AG04450 (cell line): Measurements from ENCODE around the gene NOTCH2. TPM values are rescaled to one million over a fixed set of nuclear protein-coding genes. Genes with fewer than 3 reads are reported as not detected.
"Not testable (repeated sequence)": the region's sequence is repeated elsewhere in the genome, so short reads cannot be mapped to it uniquely, and the experiment has no call there.

Experiments
- CTCF ChIA-PET: fragments of 300-600, 350-600 bp; formaldehyde crosslinking; extraction: SDS; loops from one replicate; lab custom pipeline; 2022; ENCODE audit warnings: antibody characterized with exemption, inconsistent platforms; lab: Charles Lee
- POLR2A ChIA-PET: fragments of 350-600 bp; formaldehyde crosslinking; extraction: SDS; loops from one replicate; lab custom pipeline; 2021; ENCODE audit warnings: antibody characterized with exemption, inconsistent platforms; lab: Yijun Ruan, JAX
- DNase-seq: peaks from one replicate; pipeline ENCODE4 v3.0.0-alpha.2; 2011; ENCODE audit warnings: low read depth, low spot score
- H3K27ac ChIP-seq: one replicate; pipeline ENCODE4 v1.5.1; 2012; ENCODE audit warnings: low read depth, low read length, control low read depth
- H3K27me3 ChIP-seq: one replicate; pipeline ENCODE4 v1.6.0; 2012; ENCODE audit warnings: low read length; ENCODE audit not compliant: control insufficient read depth, insufficient read depth
- H3K4me3 ChIP-seq: 2 replicates; pipeline ENCODE4 v1.5.1; 2011; ENCODE audit warnings: mild to moderate bottlenecking, low read depth, low read length, control low read depth
- H3K9me3 ChIP-seq: 2 replicates; pipeline ENCODE4 v1.5.1; 2012; ENCODE audit warnings: low read length; ENCODE audit not compliant: control insufficient read depth, insufficient read depth
- polyA plus RNA-seq: library from polyadenylated mRNA; depleted of rRNA; stranded (reverse); fragments of >200 nt; gene quantifications from 2 replicates; pipeline ENCODE4 v1.2.3, GENCODE V29; 2011

Gene NOTCH2
- polyA plus RNA-seq, 1 experiment = 47.0 TPM

DNA sequence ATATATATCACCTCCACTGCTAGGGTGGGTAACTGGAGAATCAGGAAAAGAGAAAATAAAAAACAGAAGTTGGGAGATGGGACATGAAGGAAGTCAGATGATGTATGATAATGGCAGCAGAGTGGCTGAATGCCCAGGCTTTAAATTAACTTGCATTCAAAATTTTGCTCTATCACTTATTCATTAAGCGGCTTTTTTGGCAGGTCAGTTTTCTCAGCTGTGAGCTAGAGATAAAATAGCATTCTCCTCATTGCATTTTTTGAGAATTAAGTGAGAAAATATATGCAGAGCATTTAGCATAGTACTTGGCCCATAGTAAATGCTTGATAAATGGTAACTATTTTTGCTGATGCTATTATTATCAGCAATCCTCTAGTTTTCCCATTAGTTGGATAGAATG, 32.1 kb upstream of the NOTCH2 start:
- H3K27ac ChIP-seq, H3K4me3 ChIP-seq, POLR2A ChIA-PET, H3K27me3 ChIP-seq, H3K9me3 ChIP-seq, CTCF ChIA-PET, DNase-seq: not testable (repeated sequence)

DNA sequence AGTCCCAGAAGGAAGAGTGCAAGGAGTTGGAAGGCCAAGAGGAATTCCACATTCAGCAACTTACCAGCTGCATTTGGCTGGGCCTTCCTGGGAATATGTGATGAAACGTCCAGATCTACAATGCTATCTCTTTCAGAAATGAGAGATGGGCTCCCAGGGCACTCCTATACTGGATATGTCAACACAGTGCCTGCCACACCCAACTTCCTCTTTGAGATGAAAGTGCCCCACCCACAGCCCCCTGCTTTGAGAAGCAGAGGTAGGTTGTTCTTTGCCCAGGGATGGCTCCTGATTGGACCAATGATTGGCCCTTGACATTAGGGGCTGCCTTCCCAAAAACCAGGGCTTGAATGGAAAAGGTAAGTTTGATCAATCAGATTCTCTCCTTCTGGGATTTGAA, 31.1 kb upstream of the NOTCH2 start:
- DNase-seq, H3K27me3 ChIP-seq, CTCF ChIA-PET, H3K27ac ChIP-seq, H3K4me3 ChIP-seq, POLR2A ChIA-PET, H3K9me3 ChIP-seq: not testable (repeated sequence)

DNA sequence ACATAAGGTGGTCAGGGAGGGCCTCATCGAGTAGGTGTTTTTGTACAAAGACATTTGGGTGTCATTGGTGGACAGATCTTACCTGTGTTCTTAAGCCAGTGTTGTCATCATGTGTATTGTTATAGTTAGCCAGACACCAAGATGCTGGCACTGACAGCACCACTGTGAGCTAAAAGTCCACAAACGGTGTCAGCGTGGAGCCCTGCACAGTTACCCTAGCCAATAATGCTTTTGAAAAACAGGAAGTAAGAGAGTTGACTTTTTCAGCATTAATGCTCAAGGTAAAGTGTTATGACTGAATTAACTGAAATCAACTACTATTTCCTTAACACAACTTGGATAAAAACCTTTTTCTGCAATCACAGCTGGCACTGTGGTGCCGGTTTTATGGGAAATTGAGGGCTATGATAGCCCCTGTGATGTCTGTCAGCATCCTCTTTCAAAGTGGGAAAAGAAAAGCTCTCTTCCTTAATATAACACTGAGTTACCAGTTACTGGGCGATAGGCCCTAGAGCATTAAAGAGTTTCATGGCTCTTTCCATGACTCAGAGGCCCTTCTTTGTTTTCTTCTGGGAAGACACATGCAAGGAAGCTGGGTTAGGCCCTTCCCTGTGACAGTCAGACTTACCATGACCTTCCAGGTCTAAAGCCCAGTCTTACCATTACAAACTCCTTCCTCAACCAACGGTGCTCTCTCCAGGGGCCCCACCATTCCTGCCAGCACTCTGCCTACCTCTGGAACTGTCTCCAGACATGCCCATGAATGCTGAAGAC, 29.7 kb upstream of the NOTCH2 start:
- POLR2A ChIA-PET, H3K4me3 ChIP-seq, H3K27me3 ChIP-seq, H3K27ac ChIP-seq, DNase-seq, H3K9me3 ChIP-seq, CTCF ChIA-PET: not testable (repeated sequence)

DNA sequence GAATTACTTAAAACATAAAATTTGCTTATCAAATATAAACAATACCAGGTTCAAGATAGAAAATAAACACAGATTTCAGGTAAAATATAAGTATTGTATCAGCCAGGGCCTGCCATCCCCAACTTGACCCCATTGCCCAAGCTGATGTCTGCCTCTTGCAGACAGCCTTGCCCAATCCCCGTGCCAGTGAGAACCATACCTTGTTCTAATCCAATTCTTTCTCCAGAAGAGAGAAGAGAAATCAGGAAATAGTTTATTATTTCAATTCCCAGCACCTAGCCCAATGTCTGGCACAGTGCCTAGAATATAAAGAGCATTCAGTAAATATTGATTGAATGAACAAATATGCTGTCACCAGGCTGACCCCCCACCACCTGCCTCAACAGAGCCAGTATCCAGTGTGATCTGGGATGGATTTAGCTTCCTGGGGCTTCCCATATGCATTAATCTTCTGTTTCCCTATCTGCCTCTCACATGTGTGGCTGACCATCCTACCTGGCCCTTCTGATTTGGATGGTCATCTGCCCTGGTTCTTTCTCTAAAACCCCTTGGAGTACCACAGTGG, 27.6 kb upstream of the NOTCH2 start:
- H3K27ac ChIP-seq, H3K27me3 ChIP-seq, CTCF ChIA-PET, POLR2A ChIA-PET, H3K4me3 ChIP-seq, DNase-seq, H3K9me3 ChIP-seq: not testable (repeated sequence)

DNA sequence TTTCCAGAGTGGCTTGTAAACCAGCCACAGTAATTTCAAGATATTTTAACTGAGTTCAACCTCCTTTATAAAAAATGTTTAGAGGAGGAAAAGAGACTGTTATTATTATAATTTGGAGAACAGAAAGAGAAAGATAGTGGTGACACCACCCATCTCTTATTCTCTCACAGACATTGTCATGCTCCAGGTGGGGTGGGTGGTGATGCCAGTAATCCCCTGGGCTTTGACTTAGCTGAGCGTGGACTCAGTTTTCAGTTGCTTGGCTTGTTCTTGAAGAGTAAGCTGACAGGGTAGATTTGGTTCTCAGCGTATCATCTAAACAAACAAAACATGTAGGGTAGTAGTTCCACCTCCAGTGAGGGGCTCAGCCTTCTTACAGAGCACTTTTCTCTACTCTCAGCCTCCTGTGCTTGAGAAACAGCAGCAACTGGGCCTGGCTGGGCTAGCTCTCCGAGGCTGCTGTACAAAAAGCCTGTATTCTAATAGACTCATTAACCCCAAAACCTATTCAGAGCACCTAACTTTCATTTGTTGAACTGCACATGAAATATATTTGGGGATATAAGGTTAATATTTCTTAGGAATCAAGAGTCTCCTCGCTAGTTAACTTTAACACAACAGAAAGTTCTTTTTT, 24.2 kb upstream of the NOTCH2 start:
- H3K4me3 ChIP-seq, DNase-seq, H3K9me3 ChIP-seq, CTCF ChIA-PET, H3K27ac ChIP-seq, POLR2A ChIA-PET, H3K27me3 ChIP-seq: not testable (repeated sequence)

DNA sequence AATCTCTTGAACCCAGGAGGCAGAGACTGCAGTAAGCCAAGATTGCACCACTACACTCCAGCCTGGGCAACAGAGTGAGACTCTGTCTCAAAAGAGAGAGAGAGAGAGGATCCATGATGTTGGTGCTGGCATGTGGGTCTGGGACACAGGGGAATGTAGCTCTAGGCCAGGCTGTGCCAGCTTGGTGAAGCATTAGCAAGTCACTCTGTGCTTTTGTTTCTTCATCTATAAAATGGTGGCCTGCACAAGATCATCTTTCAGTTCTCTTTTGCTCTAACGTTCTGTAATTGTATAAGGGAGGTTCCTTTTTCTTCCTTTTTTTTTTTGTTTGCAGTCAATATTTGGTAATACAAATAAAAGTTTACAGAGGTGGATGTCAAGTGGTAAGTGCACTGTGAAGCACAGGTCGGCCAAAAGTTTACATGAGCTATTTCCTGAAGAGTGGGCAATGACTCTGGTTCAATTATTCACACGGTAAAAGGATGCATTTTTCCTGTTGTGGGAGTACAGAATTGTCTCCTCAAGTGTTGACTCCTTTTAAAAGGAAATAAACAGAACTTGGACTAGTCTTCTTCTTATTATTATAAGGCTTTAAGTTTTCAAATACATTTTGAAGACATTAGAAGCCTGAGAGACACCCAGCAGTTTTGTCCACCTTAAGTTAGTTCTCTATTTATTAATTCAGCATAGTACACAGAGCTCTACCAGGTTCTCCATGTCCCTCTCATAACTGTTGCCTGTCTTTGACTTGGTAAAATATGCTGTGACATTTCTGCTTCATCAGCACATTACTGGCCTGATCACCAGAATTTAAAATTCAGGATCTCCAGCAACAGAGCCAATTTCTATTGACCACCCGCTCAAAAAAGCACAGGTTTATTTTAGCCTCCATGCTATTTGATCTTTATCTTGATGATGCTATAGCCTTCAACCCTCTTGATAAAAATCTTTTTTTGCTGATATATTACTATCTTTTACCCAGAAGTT, 23.1 kb upstream of the NOTCH2 start:
- H3K4me3 ChIP-seq, H3K27ac ChIP-seq, H3K27me3 ChIP-seq, DNase-seq, CTCF ChIA-PET, POLR2A ChIA-PET, H3K9me3 ChIP-seq: not testable (repeated sequence)

DNA sequence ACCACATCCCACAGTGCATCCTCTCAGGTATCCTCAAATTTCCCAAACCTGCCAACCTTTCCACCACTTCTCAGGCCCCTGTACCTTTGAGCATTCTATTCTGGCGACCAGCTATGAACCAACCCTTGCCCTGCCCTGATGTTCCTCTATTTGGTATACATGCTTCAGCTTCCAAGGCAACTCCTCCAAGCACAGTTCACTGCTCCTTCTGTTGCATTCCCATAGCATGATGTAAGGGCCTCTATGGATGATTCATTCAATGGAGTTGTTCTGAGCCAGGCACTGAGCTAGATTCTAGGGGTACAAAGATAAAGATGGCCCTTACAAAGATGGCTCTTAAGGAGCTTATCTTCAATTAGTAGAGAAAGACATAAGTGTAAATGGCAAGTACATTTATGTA, 21.4 kb upstream of the NOTCH2 start:
- CTCF ChIA-PET, H3K27me3 ChIP-seq, H3K4me3 ChIP-seq, POLR2A ChIA-PET, H3K9me3 ChIP-seq, DNase-seq, H3K27ac ChIP-seq: not testable (repeated sequence)

DNA sequence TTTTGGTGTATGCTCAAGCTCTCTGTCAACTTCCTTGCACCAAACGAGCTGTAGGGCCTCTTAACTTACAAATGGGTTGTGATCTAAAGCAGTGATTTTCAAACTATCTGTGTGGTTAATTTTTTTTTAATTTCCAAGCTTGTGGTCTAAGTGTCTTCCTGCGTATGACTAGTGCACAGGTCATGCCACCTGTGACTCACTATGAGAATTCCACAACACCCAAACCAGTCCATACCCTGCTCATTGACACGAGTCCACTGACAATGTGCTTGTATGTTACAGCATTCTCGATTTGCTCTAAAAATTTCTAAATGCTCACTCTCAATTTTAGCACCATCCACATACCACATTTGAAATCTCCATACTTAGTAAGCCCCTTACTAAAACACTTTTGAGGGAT, 18.5 kb upstream of the NOTCH2 start:
- H3K27ac ChIP-seq, CTCF ChIA-PET, H3K27me3 ChIP-seq, H3K4me3 ChIP-seq, POLR2A ChIA-PET, H3K9me3 ChIP-seq: not testable (repeated sequence)
- DNase-seq = peak; percentile 3

DNA sequence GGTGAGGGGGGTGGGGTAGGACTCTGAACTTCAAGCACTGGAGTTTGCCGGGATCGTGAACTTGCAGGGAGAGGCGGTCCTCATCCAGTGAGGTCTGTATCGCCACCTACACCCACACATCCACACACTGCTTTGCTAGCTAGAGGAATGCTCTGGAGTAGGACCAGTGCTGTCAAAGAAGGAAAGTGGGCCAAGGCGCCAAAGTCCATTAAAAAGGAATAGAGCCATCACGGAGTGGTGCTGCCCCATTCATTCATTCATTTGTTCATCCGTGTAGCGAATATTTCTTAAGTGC, 405 bp upstream of the NOTCH2 start:
- H3K27ac ChIP-seq, POLR2A ChIA-PET, H3K27me3 ChIP-seq, H3K9me3 ChIP-seq, H3K4me3 ChIP-seq, DNase-seq, CTCF ChIA-PET: not testable (repeated sequence)

DNA sequence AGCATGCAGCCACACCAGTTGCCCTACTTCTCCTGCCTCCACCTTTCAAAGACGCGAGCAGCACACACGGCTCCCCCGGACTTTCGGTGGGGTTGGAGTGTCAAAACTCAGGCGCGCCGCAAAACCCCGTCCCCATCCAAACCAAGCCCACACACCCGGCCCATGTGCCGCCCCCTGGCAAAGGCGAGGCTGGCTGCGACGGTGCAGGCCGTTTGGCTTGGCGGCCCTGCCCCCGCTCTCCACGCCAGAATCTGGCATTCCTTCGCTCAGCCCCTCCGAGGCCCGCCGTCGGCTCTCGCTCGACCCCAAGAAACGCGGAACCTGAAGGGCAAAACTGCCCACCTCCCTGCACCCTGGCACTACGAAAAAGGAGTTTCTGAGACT, 787 bp downstream of the NOTCH2 start:
- H3K4me3 ChIP-seq = peak overlapping the region; percentile 54
- POLR2A ChIA-PET, H3K27me3 ChIP-seq, CTCF ChIA-PET, DNase-seq, H3K27ac ChIP-seq, H3K9me3 ChIP-seq: not testable (repeated sequence)

DNA sequence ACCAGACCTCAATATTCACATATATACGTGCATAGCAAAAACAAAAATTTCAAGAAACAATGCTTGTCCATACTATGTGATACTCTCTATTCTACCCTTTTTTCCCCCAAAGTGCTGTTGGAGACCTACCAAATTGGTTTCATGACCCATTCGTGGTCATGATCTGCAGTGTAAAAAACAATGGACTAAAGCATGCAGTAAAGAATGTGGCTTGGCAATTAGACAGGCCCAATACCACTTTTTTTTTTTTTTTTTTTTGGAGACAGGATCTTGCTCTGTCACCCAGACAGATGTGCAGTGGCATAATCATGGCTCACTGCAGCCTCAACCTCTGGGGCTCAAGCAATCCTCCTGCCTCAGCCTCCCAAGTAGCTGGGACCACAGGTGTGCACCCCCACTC, 21.3 kb downstream of the NOTCH2 start:
- CTCF ChIA-PET, DNase-seq, H3K27me3 ChIP-seq, H3K9me3 ChIP-seq, POLR2A ChIA-PET, H3K27ac ChIP-seq, H3K4me3 ChIP-seq: not testable (repeated sequence)
